K562 (cell line): ENCODE data around the gene ZBTB9. TPM values are rescaled to one million over a fixed set of nuclear protein-coding genes. Genes with fewer than 3 reads are reported as not detected.

Experiments
- ATF1 ChIP-seq, 2 experiments: fragments of 450-650 bp in 1 of 2; IDR thresholded peaks; 2 replicates each; pipeline ENCODE4 v1.6.1; 2016; ENCODE audit warnings: missing compliant biosample characterization in 1 of 2, missing genetic modification characterization in 1 of 2
- CBX5 ChIP-seq: IDR thresholded peaks from 2 replicates; pipeline ENCODE4 v1.6.1; 2014; ENCODE audit warnings: low read depth, borderline replicate concordance
- ELF4 ChIP-seq: fragments of 450-650 bp; formaldehyde crosslinking; IDR thresholded peaks from 2 replicates; pipeline ENCODE4 v1.4.0; 2022; ENCODE audit warnings: missing genetic modification characterization
- FOXP1 ChIP-seq: sonication (generic); formaldehyde crosslinking; IDR thresholded peaks from 2 replicates; pipeline ENCODE4 v1.8.0; 2022; ENCODE audit warnings: mild to moderate bottlenecking, missing genetic modification reagents
- KDM4B ChIP-seq, 2 experiments: fragments of 450-650 bp in 1 of 2; sonication (generic) in 1 of 2; IDR thresholded peaks; 2 replicates each; pipeline ENCODE4 v1.6.1; 2016 to 2017; ENCODE audit warnings: borderline replicate concordance in 2 of 2, antibody characterized with exemption in 1 of 2, low read depth in 1 of 2, mild to moderate bottlenecking in 1 of 2
- MXD1 ChIP-seq: fragments of 250-450 bp; sonication (Bioruptor Pico); IDR thresholded peaks from 2 replicates; pipeline ENCODE4 v1.8.0; 2021; ENCODE audit warnings: borderline replicate concordance, mild to moderate bottlenecking, moderate library complexity; ENCODE audit not compliant: poor library complexity, severe bottlenecking
- SREBF2 ChIP-seq: sonication (generic); formaldehyde crosslinking; IDR thresholded peaks from 2 replicates; pipeline ENCODE4 v1.4.0; 2020; ENCODE audit warnings: mild to moderate bottlenecking, missing genetic modification reagents
- TAF1 ChIP-seq: IDR thresholded peaks from 2 replicates; pipeline ENCODE4 v1.6.1; 2011; ENCODE audit warnings: mild to moderate bottlenecking, low read length, moderate library complexity; ENCODE audit not compliant: insufficient read depth, control insufficient read depth, severe bottlenecking; ENCODE audit errors: extremely low read depth
- UBTF ChIP-seq, 2 experiments: IDR thresholded peaks; 2 replicates each; pipeline ENCODE4 v1.6.1; 2012; ENCODE audit warnings: improper control_type of control experiment in 2 of 2, low read depth in 2 of 2, low read length in 2 of 2, borderline replicate concordance in 1 of 2
- ZFP91 ChIP-seq: sonication (generic); formaldehyde crosslinking; IDR thresholded peaks from 2 replicates; pipeline ENCODE4 v1.8.0; 2022; ENCODE audit warnings: mild to moderate bottlenecking, missing genetic modification reagents
- ZNF12 ChIP-seq: sonication (generic); formaldehyde crosslinking; IDR thresholded peaks from 2 replicates; pipeline ENCODE4 v1.4.0; 2020; ENCODE audit warnings: mild to moderate bottlenecking, missing genetic modification reagents
- ZNF583 ChIP-seq: fragments of 250-450 bp; sonication (Bioruptor Pico); IDR thresholded peaks from 2 replicates; pipeline ENCODE4 v1.4.0; 2020
- polyA plus RNA-seq, 8 experiments: library from polyadenylated mRNA; depleted of rRNA in 4 of 8; stranded (reverse) in 5 of 8; unstranded in 3 of 8; fragments of >200 nt; fragmentation: Nextera tagmentation in 2 of 8; fragmentation: Illumina TruSeq in 1 of 8; extraction: Ambion mirVana in 2 of 8; extraction: Trizol in 1 of 8; gene quantifications; 2 replicates each; pipeline versions ENCODE4 v1.2.1 to v1.2.3, GENCODE V29; 2011 to 2014; ENCODE audit warnings: inconsistent platforms in 1 of 8, missing spikeins in 1 of 8
- total RNA-seq, 7 experiments: library from RNA; depleted of rRNA in 6 of 7; stranded (reverse); fragments of >200 nt in 6 of 7; fragmentation: Illumina TruSeq in 2 of 7; extraction: Trizol in 2 of 7; gene quantifications; 2 replicates each; pipeline versions ENCODE4 v1.2.1 to v1.2.3, GENCODE V29; 2011 to 2021; ENCODE audit warnings: low replicate concordance in 1 of 7
- TF ChIP-seq, protein P1 (sequence below): fragments of 250-450 bp; sonication (Bioruptor Pico); IDR thresholded peaks from 2 replicates; pipeline ENCODE4 v1.4.0; 2020; ENCODE audit warnings: mild to moderate bottlenecking, moderate library complexity
- TF ChIP-seq, protein P2 (sequence below): fragments of 450-650 bp; IDR thresholded peaks from 2 replicates; pipeline ENCODE4 v1.6.1; 2018; ENCODE audit not compliant: partially characterized antibody

ZBTB9 gene
- total and polyA plus RNA-seq, 9 of the 15 experiments (the other 6 are each of a cell fraction or from before 2014, with no cell fraction given), result 1.9 to 19.5 (median 10.4) TPM

DNA sequence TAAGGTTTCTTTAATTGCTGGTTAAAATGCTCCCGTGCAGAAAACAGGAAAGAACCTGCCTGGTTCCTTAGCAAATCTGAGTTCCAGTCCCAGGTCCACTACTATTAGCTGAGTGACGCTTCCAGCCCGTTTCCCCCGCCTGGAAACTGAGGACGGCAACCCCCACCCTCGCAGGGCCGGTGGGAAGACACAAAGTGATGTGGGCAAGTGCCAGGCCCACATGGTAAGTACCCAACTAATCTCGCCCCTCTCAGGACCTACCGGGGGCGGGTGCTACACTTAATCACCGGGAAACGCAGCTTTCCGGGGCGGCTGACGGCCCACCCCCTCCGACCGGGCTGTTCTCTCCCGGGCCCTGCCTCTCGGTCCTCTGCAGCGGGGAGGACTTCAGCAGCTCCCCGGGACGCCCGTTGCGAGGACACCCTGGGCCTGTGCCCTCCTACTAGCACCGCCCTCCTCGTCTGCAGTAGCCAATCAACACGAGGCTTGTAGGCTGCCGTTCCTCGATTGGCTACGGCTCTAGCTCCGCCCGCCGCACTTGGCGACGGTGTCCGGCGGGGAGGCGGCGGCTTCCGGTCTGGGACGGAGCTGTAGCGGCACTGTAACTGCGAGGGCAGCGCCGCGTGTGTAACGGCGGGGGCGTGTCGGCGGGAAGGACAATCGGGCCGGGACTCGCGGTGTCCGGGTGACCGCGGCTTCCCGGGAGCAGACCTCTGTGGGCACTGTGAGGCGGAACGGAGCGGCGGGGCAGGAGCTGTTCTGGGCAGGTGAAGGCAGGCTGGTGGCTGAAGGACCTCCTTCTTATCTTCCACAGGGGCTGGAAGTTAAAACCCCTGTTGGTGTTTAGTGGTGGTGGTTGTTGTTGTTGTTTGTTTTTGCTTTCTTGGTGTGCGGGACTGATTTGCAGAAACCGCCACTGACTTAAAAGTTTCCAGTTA lies at the start of gene ZBTB9 (continued):
- TF ChIP-seq CBX5 (peak; percentile 26; the same call in 1 of the 2 replicates), MXD1 (CRISPR knock-in tag) (peak; percentile 79), ZFP91 (CRISPR knock-in tag) (peak; percentile 61; the same call in 1 of the 2 replicates), UBTF (IDR thresholded peaks at IDR 0.05; ENCODE audit: borderline replicate concordance in 1 of 2, low read depth in 2 of 2, low read length in 2 of 2) (peak; percentile 88 to 94; a peak in 3 of 4 replicates), TAF1 (peak; percentile 75), ELF4 (CRISPR knock-in tag) (0 out of 2 replicates have a peak, but pooled peaks have one; percentile 35), ZNF583 (CRISPR knock-in tag) (0 out of 2 replicates have a peak, but pooled peaks have one; percentile 21), ATF1 (CRISPR knock-in tag; IDR thresholded peaks at IDR 0.05) (peak; percentile 65), ATF1 (tag; IDR thresholded peaks at IDR 0.05) (peak; percentile 95), ZNF12 (CRISPR knock-in tag) (peak; percentile 56; the same call in 1 of the 2 replicates), KDM4B (IDR thresholded peaks at IDR 0.05; ENCODE audit: borderline replicate concordance in 2 of 2, low read depth in 1 of 2) (peak in 1 of 2 experiments; percentile 37; a peak in 1 of 4 replicates), SREBF2 (CRISPR knock-in tag) (peak; percentile 89; the same call in 1 of the 2 replicates), FOXP1 (CRISPR knock-in tag) (peak; percentile 85)
- TF ChIP-seq, protein P1, sequence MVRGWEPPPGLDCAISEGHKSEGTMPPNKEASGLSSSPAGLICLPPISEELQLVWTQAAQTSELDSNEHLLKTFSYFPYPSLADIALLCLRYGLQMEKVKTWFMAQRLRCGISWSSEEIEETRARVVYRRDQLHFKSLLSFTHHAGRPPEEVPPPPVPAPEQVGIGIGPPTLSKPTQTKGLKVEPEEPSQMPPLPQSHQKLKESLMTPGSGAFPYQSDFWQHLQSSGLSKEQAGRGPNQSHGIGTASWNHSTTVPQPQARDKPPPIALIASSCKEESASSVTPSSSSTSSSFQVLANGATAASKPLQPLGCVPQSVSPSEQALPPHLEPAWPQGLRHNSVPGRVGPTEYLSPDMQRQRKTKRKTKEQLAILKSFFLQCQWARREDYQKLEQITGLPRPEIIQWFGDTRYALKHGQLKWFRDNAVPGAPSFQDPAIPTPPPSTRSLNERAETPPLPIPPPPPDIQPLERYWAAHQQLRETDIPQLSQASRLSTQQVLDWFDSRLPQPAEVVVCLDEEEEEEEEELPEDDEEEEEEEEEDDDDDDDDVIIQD (CRISPR knock-in tag), result 0 out of 2 replicates have a peak, but pooled peaks have one; percentile 29
- TF ChIP-seq, protein P2, sequence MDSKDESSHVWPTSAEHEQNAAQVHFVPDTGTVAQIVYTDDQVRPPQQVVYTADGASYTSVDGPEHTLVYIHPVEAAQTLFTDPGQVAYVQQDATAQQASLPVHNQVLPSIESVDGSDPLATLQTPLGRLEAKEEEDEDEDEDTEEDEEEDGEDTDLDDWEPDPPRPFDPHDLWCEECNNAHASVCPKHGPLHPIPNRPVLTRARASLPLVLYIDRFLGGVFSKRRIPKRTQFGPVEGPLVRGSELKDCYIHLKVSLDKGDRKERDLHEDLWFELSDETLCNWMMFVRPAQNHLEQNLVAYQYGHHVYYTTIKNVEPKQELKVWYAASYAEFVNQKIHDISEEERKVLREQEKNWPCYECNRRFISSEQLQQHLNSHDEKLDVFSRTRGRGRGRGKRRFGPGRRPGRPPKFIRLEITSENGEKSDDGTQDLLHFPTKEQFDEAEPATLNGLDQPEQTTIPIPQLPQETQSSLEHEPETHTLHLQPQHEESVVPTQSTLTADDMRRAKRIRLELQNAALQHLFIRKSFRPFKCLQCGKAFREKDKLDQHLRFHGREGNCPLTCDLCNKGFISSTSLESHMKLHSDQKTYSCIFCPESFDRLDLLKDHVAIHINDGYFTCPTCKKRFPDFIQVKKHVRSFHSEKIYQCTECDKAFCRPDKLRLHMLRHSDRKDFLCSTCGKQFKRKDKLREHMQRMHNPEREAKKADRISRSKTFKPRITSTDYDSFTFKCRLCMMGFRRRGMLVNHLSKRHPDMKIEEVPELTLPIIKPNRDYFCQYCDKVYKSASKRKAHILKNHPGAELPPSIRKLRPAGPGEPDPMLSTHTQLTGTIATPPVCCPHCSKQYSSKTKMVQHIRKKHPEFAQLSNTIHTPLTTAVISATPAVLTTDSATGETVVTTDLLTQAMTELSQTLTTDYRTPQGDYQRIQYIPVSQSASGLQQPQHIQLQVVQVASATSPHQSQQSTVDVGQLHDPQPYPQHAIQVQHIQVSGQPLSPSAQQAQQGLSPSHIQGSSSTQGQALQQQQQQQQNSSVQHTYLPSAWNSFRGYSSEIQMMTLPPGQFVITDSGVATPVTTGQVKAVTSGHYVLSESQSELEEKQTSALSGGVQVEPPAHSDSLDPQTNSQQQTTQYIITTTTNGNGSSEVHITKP, result peak; percentile 25
